Activated CD8-positive, alpha-beta memory T cell treated with anti-CD3 and anti-CD28 coated beads, Interleukin-2, amount 50 U/mL, for 1 hour (primary cell): ENCODE data around the gene MUC6.

Source experiments
- DNase-seq: peaks from one replicate; pipeline ENCODE4 v3.0.0-alpha.2; 2020; ENCODE audit errors: extremely low read depth

Gene MUC6

DNA sequence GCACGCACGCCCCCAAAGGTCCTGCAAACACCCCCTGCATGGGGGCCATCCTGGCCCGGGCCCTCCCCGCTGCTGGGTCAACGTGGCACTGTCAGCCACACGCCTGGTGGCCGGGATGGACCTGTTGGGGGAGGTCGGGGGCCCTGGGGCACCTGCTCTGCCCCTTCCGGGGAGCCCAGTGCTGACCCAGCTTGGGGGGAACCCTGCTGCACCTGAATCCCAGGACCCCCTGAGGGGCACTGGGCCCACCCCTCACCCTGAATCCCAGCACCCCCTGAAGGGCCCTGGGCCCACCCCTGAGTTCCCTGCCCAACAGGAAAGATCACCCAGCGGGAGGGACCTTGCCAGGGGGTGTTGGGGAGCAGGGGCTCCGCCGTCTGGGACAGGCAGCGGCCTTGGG lies 413 bp upstream of the MUC6 start:
- DNase-seq = no peak

DNA sequence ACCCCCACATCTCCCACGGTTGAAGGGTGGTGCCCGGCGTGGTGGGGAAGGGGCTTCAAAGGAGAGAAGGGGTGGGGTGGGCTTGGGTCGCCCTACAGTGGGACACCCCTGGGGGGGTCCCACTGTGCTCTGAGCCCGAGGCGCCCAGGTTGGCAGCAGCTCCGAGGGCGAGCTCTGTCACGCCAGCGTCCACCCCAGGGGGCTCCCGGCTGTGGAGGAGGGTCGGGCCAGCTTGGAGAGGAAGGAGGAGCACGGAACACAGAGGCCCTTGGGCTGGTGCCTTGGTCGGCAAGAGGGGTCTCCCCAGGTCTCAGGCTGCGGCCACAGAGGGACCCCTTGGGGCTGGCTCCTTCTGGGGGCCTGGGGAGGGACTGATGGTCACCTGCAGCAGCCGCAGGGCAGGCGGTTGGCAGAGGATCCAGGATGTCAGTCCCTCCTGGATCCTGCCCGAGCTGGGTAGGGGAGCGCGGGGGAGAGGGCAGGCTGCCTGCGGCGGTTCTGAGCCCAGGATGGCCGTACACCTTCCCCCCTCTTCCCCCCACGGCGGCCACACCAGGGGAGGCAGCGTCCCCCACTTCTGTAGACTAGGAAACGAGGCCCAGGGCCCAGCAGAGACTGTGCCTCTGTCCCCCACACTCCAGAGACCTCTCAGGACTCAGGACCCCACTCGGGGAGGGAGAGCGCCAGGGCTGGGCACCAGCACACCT lies 788 bp downstream of the MUC6 start:
- no peak for DNase-seq

DNA sequence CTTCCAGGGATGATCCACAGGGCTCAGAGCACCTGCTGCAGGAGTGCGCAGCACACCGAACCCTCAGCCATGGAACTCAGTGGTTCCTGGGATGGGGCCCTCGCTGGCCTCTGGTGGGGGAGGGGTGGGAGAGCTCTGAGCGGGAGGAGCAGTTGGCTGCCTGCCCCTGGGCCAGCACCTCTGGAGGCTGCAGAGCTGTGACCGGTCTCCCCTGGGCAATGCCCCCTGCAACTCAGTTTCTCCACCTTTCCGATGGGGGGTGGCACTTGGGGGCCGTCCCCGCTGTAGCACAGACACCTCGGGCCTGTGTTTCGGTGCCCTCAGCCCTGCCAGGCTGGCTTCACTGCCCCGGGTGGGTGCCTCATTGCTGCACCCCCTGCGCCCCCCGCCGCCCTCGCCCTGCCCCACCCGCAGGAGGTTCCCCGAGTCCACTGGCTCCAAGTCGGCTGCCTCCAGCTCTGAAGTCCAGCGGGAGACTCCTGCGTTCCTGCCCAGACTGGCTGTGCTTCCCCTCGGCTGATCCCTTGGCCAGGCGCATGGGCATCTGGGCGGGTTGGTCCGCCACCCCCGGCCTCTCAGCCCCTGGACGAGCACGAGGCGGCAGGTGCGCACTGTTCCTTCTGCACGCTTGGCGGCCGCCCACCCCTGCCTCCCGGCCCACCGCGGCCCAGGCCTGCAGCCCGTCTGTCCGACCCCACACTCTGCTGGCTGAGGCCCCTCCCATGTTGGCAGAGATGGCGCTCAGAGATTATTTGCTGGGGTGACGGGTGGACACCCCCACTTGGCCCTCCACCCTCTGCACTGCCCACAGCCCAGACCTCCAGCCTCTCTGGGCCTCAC lies 1.8 kb downstream of the MUC6 start:
- no peak for DNase-seq

DNA sequence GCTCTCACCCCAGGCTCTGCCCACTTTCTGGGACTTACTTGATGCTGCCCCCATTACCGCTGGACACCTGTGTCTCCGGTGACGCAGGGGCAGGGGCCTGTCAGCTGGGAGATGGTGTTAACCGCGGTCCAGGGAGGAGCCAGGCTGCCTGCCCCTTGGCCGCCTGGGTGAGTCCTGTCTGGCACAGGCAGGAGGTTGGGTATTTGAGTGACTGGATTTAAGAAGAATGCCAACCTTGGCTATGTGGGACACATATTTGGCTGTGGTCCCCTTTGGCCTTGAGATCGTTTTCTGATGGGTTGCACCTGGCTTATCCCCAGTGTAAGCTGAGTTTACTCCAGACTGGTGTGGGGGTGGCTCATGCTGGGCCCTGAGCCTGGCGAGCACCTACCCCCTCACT lies 2.5 kb downstream of the MUC6 start:
- DNase-seq = no peak

DNA sequence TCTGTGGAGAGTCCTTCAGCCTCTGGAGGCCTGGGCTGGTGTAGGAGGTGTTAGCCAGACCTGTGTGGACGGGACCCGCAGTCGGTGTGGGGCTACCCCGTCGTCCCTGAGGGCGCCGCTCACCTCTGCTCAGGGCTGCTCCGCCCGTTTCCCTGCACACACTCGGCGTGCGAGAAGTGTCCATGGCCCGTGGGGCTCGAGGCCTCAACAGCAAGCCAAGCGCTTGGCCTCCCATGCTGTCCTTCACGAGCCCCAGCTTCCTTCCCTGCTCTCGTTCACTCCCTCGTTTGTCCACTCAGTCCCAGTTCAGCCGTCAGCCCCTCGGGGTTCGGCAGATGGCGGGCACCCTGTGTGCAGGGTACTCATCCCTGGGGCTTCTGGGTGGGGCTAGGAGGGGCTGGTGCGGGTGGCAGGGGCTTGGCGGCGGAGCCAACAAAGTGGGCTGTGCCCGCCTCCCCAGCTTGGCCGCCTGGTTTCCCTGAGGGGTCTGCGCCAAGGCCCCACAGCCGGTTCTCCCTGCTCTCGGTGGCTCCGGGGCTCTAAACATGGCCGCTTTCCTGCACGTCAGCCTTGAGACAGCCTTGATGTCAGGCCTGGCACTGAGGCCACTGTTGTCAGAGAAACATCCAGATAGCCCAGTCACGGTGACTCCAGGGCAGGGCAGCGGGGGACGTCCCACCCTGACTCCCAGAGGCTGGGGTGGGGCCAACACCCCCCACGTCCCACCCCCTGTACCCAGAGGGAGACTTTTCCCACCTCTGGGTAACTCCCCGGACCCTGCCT lies 3.3 kb downstream of the MUC6 start:
- DNase-seq = no peak

DNA sequence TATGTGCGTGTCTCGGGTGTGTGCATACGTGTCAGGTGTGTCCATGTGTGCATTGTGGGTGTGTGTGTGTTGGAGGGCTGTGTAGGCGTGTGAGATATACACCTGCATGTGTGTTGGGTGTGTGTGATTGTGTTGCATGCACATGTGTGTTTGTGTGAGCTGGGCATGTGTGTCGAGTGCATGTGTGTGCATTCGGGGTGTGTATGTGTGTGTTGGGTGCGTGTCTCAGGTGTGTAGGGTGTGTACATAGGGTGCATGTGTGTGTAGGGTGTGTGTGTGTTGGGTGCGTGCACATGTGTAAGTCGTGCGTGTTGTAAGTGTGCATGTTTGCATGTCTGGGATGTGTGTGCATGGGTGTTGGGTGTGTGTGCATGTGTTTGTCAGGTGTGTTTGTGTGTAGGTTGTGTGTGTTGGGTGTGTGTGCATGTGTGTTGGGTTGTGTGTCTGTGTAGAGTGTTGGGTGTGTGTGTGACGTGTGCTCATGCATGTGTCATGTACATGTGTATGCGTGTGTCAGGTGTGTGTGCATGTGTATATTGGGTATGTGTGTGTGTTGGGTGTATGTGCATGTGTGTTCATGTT lies 4.1 kb downstream of the MUC6 start:
- DNase-seq = no peak

DNA sequence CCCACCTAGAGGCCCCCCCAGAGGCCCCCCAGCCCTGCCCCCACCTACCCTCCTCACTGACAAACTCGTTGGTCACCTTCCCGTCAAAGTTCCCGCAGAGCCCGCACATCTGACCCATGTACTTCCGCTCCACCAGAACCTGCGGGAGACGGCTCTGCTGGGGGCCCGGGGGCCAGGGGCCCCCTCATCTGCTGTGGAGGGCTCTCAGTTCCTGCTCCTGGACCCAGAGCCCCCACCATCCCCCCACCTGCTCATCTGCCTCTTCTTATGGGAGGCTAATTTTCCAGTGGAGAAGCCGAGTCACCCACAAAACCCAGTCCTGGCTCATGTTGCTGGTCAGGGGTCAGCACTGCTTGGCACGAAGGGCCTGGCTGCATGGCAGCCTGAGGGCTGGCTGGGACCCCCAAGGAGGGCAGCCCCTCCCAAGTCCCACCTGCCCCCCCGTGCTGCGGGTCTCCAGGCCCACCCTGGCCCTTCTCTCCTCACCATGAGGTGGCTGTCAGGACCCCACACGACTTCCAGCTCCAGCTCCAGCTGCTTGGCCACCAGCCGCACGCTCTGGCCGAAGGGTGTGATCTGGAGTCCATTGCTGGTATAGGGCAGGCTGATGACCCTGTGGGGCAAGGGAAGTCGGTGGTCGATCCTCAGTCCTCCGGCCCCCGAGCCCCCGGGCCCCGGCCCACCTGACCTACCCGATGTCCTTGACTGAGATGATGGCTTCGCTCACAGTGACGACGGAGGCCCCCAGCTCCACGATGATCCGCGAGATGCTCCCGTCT lies 5.2 kb downstream of the MUC6 start:
- no peak for DNase-seq

DNA sequence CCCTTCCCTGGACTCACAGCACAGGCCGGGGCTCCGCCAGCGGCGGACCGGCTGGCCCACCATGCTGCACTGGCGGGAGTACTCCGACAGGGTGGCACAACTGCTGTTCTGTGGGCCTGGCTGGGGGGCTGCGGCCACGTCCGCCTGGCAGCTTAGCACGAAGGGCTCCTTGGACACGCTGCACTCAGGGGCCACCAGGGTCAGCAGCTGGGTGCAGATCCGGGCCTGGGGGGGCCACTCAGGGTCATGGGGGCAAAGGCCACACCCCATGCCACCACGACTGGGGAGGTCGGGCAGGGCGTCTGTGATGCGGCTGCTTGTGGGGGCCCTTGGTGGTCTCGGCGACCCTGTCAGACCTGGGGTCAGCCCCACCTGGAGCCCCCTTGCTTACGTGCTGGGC lies 6.0 kb downstream of the MUC6 start:
- DNase-seq = no peak

DNA sequence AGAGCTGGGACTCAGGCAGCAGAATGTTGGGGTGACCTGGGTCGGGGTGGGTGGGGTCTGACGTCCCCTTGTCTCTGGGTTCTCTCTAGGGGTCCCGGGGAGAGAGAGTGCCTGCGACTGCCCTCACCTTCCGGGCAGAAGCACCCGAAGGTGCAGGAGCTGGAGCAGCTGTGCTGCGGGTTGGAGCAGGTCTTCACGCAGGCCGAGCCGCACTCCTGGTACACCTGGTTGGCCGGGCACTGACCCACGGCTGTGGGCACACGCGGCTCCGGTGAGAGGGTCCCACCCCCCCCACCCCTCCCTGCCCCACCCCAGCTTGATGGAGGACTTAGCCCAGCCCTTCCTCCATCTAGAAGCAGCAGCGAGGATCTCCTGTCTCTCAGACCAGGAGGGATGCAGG lies 6.4 kb downstream of the MUC6 start:
- DNase-seq = no peak

DNA sequence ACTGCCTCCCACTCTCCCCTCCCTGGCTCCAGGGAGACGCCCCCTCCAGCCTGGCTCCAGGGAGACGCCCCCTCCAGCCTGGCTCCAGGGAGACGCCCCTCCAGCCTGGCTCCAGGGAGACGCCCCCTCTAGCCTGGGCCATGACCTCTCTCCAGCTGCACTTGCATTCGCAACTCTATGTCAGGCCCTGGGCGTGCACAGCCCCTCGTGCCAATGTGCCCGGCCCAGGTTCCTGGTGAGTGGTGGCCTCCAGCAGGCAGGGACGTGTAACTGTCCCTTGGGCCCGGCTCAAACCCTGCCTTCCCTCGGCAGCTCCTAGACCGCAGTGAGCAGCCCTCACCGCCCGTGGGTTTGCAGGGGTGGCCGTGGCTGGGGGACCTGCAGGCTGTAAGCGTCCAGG lies 6.9 kb downstream of the MUC6 start:
- no peak for DNase-seq

DNA sequence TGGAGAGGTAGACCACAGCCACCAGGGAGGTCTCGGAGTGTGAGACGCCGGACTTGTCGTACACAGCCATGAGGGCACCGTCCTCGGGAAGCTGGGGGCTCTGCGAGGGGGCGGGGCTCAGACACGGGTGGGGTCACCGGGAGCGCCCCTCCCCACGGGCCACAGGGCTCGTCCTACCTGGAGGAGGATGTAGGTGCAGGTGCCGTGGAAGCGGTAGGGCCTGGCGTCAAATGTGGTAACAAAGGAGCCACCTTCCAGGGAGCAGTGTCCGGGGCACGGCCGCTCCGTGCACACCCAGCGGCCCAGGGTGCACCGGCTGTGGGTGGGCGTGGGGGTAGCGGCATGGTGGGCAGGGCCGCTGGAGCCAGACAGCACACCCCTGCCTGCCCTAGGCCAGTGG lies 7.5 kb downstream of the MUC6 start:
- no peak for DNase-seq

DNA sequence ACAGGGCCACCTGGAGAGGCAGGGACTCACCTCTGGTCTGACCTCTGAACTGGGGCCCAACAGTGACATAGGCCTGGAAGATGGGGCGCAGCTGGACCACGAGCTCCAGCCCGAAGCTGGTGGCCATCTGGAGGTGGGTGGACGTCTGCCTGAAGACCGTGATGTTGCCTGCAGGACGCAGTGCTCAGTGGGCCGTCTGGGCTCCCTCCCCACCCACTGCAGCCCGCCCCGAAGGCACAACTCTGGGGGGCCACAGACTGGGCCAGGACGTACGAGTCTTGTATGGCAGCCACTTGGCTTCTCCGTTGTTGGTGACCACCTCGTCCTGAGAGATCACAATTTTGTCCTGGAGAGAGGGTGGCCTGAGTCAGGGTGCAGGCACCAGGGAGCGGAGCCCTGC lies 7.9 kb downstream of the MUC6 start:
- no peak for DNase-seq

DNA sequence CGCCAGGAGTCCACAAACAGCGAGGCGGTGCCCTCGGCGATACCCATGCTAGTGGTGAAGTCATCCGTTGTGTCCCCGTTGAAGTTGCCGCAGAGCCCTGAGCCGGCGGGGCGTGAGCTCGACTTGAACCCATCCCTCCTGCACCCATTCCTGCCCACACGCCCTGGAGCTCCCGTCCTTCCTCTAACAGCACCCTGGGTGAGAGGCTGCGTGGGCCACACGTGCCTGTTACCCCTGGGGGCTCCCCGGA lies 8.3 kb downstream of the MUC6 start:
- no peak for DNase-seq

DNA sequence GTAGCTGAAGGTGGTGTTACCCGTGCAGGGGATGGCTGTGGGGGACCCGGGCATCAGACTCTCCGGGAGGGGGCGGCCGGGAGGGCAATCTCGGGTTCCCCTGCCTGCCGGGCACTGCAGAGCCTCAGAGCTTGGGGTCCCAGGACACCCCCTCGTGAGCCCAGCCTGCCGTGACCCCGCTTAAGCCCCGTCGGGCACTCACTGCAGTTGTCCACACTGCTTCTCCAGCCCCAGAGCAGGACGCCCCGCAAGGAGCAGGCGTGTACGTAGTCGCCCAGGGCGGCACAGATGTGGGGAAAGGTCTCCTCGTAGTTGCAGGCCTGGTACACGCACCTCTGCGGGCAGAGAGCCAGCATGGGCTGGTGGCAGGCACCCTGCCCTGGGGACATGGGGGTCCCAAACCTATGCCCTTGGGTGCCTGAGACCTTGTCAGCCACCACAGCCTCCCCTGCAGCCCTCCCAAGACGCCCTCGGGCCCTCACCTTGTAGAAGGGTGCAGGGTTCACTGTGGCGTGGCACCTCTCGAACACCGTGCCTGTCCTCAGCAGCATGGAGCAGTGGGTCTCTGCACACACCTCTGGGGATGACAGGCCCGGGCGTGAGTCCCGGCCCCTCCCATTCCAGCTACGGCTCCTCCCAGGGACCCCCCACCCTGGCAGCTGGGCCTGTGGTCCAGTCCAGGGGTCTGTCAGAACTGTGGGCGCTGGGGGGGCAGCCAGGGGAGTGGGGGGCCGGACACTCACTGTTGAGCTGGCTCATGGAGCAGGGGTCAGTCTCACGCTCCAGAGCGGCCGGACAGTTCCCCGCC lies 8.8 kb downstream of the MUC6 start:
- no peak for DNase-seq

DNA sequence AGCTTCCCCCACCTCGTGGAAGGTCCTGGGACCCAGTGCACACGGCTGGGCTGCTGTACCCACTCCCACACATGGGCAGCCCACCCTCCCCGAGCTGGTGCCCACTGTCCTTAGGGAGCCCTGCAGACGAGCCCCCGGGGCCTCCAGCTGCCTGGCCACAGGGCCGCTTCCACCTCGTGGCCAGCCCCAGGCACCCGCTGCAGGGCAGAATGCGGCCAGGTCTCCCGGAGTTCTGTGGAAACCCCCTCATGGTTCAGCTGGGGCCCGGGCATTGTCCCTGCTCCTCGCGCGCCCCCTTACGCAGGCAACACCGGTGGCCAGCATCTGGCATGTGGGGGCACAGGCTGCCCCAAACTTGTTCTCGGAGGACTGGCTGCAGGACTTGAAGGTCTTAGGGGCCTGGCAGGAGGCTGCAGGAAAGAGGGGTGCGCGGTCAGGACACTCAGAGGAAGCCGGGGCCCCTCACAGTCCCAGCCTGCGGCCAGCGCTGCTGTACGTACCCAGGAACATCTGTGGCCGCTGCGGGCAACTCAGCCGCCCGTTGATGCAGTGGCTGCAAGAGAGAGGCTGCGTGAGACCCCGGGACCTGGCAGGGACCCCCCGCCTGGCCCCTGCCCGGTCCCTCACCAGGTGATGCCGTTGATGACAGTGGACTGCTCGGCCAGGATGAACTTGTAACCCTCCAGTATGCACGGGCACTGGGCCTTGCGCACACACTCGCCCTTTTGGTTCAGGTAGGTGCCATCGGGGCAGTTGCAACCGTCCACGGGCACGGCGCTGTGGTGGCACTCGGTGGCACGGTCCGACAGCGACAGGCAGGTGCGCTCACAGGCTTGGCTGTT lies 9.7 kb downstream of the MUC6 start:
- no peak for DNase-seq

DNA sequence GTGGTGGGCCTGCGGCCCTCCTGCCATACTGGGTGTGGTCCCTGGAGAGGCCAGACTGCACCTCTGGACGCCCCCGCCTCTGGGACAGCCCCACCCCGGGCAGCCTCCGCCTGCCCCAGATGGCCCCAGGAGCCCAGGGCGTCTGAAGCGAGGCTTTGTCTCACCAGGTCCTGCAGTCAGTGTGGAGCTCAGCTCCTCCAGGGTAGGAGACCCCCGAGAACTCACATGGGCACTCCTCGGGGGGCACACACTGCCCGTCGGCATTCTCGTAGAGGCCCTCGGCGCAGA lies 10.4 kb downstream of the MUC6 start:
- no peak for DNase-seq

DNA sequence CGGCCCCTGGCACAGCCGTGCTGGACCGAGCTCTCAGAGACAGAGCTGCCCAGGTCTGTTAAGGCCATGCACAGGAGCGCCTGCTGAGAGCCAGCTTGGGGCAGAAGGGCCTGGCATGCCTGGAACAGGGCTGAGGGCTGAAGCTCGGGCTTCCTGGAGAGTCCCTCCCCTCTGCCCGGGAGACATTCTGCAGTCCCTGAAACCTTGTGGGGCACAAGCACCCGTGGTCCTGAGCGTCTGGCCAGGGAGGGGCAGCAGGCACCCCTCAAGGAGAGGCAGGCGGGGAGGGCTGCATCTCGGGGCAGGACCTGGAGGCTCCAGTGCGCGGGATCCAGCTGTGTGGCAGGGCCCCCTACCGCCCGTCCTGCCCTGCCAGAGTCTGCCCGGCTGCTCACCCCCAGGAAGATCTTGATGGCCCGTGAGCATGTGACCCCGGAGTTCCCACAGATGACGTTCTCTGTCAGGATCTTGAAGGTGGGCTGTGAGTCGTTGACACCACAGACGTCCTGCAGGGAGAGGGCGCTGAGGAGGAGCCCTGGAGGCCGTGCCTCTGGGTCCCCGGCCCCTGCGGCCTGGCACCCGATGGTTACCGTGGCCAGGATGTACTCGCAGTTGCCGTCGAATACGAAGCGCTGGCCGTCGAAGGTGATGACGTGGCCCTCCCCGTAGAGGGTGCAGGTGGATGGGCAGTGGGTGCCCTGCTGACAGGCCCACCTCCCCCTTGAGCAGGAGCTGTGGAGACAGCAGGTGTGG lies 10.9 kb downstream of the MUC6 start:
- no peak for DNase-seq

DNA sequence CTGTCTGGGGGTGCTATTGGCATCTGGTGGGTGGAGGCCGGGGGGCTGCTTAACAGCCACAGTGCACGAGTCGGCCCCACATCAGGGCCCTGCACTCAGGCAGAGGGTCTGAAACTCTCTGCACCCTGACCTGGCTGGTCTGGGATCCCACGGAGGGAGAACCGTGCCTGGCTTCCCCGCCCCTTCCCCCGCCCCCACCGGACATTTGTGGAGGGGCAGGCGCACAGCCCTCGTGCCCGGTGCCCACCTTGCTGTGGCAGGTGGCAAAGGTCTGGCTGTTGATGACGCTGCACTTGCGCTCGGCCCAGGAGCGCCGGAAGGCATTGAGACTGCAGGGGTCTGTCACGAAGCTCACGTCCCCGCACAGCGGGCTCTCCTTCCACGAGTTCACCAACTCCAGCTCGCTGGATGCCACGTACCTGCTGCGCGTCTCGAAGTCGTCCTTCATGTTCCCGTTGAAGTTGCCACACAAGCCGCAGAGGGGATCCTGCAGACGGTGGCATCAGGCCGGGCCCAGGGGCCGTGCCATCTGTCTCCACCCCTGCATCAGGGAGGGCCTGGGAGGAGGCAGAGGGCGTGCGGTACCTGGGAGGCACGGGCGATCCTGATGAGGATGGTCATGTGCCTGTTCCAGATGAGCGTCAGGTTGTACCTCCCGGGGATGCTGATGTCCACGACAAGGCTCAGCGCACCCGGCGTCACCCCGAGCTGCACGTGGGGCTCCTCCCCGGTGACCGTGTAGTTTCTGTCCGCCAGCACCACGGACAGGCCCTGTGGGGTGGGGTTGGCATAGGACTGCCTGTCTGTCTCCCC lies 11.7 kb downstream of the MUC6 start:
- no peak for DNase-seq
